B cell (primary cell): Measurements from ENCODE around the gene NTPCR. TPM values are rescaled to one million over a fixed set of nuclear protein-coding genes. Genes with fewer than 3 reads are reported as not detected.

Source experiments
- ATAC-seq: fragments of 200-7000 bp; cut with Tn5 transposase; one replicate; pipeline ENCODE4 v1.10.0; 2021; ENCODE audit warnings: low read depth, mild to moderate bottlenecking, moderate number of reproducible peaks, moderate library complexity
- CTCF ChIA-PET: fragments of 350-600 bp; sonication (Branson Sonifier 250); formaldehyde crosslinking; loops from one replicate; lab custom pipeline; 2021; ENCODE audit warnings: antibody characterized with exemption, inconsistent platforms; lab: Charles Lee
- POLR2A ChIA-PET: fragments of 350-600 bp; sonication (Branson Sonifier 250); formaldehyde crosslinking; loops from one replicate; lab custom pipeline; 2021; ENCODE audit warnings: antibody characterized with exemption; lab: Charles Lee
- DNase-seq: peaks from one replicate; pipeline ENCODE4 v3.0.0; 2013
- H2AFZ ChIP-seq: 2 replicates; pipeline ENCODE4 v1.6.1; 2012; ENCODE audit warnings: mild to moderate bottlenecking, low read depth, low read length; ENCODE audit not compliant: insufficient read depth, poor library complexity, severe bottlenecking
- H3K27ac ChIP-seq, 2 donors: 1 replicate in 1 of 2; 2 replicates in 1 of 2; pipeline ENCODE4 v1.5.1; 2012 to 2013; ENCODE audit warnings: low read length in 2 of 2, mild to moderate bottlenecking in 2 of 2, moderate library complexity in 1 of 2
- H3K27me3 ChIP-seq, 4 experiments: fragments of 200-600 bp in 1 of 4; sonication (generic) in 1 of 4; replicated peaks in 1 of 4; 1 replicate in 2 of 4; 2 replicates in 2 of 4; pipeline versions ENCODE4 v1.6.1 to v1.7.0; 2013 to 2016; ENCODE audit warnings: low read length in 3 of 4, mild to moderate bottlenecking in 2 of 4, mixed read lengths in 1 of 4, moderate library complexity in 1 of 4; ENCODE audit not compliant: insufficient read depth in 4 of 4, control insufficient read depth in 3 of 4; ENCODE audit errors: control extremely low read depth in 1 of 4
- H3K36me3 ChIP-seq, 2 experiments: replicated peaks in 1 of 2; 1 replicate in 1 of 2; 2 replicates in 1 of 2; pipeline versions ENCODE4 v1.6.1 to v1.7.1; 2013; ENCODE audit warnings: low read length in 1 of 2; ENCODE audit not compliant: insufficient read depth in 2 of 2, control insufficient read depth in 1 of 2; ENCODE audit errors: control extremely low read depth in 1 of 2, extremely low read depth in 1 of 2
- H3K4me1 ChIP-seq, 2 donors: fragments of 200-600 bp in 1 of 2; sonication (generic) in 1 of 2; 1 replicate in 1 of 2; 2 replicates in 1 of 2; pipeline versions ENCODE4 v1.5.1 to v1.6.1; 2013 to 2017; ENCODE audit warnings: low read length in 2 of 2; ENCODE audit not compliant: control insufficient read depth in 2 of 2, insufficient read depth in 2 of 2
- H3K4me2 ChIP-seq: replicated peaks from 2 replicates; pipeline ENCODE3; 2012; ENCODE audit warnings: mild to moderate bottlenecking, low read depth, low read length; ENCODE audit not compliant: poor library complexity, severe bottlenecking
- H3K4me3 ChIP-seq, 5 experiments: fragments of 200-600 bp in 1 of 5; sonication (generic) in 1 of 5; 1 replicate in 3 of 5; 2 replicates in 2 of 5; pipeline versions ENCODE4 v1.5.1 to v1.7.0; 2011 to 2016; ENCODE audit warnings: low read length in 4 of 5, mild to moderate bottlenecking in 4 of 5, low read depth in 2 of 5, control low read depth in 1 of 5, moderate library complexity in 1 of 5; ENCODE audit not compliant: insufficient read depth in 1 of 5; ENCODE audit errors: control extremely low read depth in 1 of 5, extremely low read depth in 1 of 5
- H3K79me2 ChIP-seq: fragments of 200-600 bp; sonication (generic); one replicate; pipeline ENCODE4 v1.6.0; 2016; ENCODE audit warnings: low read length; ENCODE audit not compliant: control insufficient read depth, insufficient read depth
- H3K9ac ChIP-seq: fragments of 200-600 bp; sonication (generic); 2 replicates; pipeline ENCODE4 v1.6.1; 2017; ENCODE audit warnings: mild to moderate bottlenecking, low read length, moderate library complexity
- H3K9me3 ChIP-seq, 3 donors: one replicate each; pipeline versions ENCODE4 v1.6.1 to v1.7.1; 2013; ENCODE audit warnings: low read length in 2 of 3; ENCODE audit not compliant: control insufficient read depth in 2 of 3, insufficient read depth in 1 of 3; ENCODE audit errors: control extremely low read depth in 1 of 3
- H4K20me1 ChIP-seq: 2 replicates; pipeline ENCODE4 v1.6.0; 2012; ENCODE audit warnings: mild to moderate bottlenecking, low read length; ENCODE audit not compliant: insufficient read depth, control insufficient read depth, poor library complexity, severe bottlenecking
- H3K27ac Mint-ChIP-seq: one replicate; pipeline ENCODE4 v1.8.0; 2021; ENCODE audit warnings: mixed read lengths
- H3K27me3 Mint-ChIP-seq: one replicate; pipeline ENCODE4 v1.8.0; 2021; ENCODE audit warnings: mixed read lengths
- H3K4me1 Mint-ChIP-seq: one replicate; pipeline ENCODE4 v1.8.0; 2021; ENCODE audit warnings: mixed read lengths
- H3K4me3 Mint-ChIP-seq: one replicate; pipeline ENCODE4 v1.8.0; 2021; ENCODE audit warnings: mixed read lengths
- H3K9me3 Mint-ChIP-seq: one replicate; pipeline ENCODE4 v1.8.0; 2022; ENCODE audit warnings: mixed read lengths; ENCODE audit not compliant: insufficient read depth
- EZH2 ChIP-seq: IDR thresholded peaks from 2 replicates; pipeline ENCODE4 v1.6.1; 2012; ENCODE audit warnings: borderline replicate concordance, low read depth, mild to moderate bottlenecking, moderate library complexity, low read length; ENCODE audit not compliant: insufficient read depth, poor library complexity, severe bottlenecking
- WGBS: methylation state at CpG from one replicate; pipeline ENCODE4 v1.1.5; 2013; ENCODE audit warnings: missing lambda C conversion rate; ENCODE audit not compliant: insufficient coverage; 5-methylcytosine and 5-hydroxymethylcytosine counted together
- intact Hi-C: fragments of 100-400 bp; cut with micrococcal nuclease; formaldehyde crosslinking; loops from one replicate; pipeline ENCODE4 v1.10.0; 2022
- polyA plus RNA-seq: library from polyadenylated mRNA; depleted of rRNA; stranded (reverse); fragments of >200 nt; gene quantifications from 2 replicates; pipeline ENCODE4 v1.2.3, GENCODE V29; 2012
- total RNA-seq, 2 donors: library from RNA; stranded (reverse); fragments of 120-200 nt in 1 of 2; gene quantifications; 1 replicate in 1 of 2; 2 replicates in 1 of 2; pipeline versions ENCODE4 v1.2.3 to v1.2.4, GENCODE V29; 2013 to 2022
- TF ChIP-seq, protein P1 (sequence below): fragments of 200-600 bp; IDR thresholded peaks from one replicate; pipeline ENCODE4 v1.8.0; 2022; ENCODE audit warnings: antibody characterized with exemption, mild to moderate bottlenecking

Gene NTPCR
- total and polyA plus RNA-seq, 2 donors (not counting 1 experiment from before 2014, with no cell fraction given): 7.6 to 16.5 TPM

DNA sequence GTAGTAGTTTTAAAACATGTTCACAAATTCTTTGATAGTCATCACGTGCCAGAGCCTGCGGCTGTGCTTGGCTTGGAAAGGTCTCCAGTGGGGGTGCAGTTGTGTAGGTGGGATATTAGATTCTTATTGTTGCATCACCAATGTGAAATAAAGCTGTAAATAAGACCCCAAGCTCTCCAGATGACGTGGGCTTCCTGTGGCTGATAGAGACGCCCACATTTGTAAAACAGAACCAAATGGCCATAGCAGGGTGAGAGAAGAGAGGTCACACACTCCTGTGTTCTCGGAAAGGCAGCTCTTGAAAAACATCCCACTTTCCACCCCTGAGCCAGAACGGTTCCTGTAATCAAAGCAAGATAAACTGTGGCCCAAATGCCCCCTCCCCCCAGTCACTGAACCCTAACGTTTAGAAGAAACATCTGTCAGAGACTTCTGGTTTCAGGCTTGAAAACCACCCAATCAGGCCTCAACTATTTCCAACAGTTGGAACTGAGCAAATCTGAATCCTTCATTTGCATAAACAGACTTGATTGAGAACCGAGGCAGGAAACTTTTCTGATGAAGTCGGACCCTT is 6.6 kb upstream of the NTPCR start:
- ChIA-PET CTCF (no interaction called here), POLR2A (no interaction called here)
- peak; percentile 5 for ATAC-seq
- Mint-ChIP-seq H3K27me3 (peaks cover 7% of the 10 kb centered on the region), H3K4me3 (no peak overlapping the region), H3K9me3 (peaks cover 5% of the 10 kb centered on the region), H3K27ac (no peak overlapping the region), H3K4me1 (peaks cover 13% of the 10 kb centered on the region)
- Histone ChIP-seq H3K4me3 (no peak overlapping the region), H3K4me2 (peak overlapping the region; percentile 10), H3K27me3 (no peaks in the 10 kb centered on the region), H3K9ac (no peak overlapping the region), H3K27ac (no peak overlapping the region), H3K9me3 (no peaks in the 10 kb centered on the region), H3K4me1 (peaks cover 6 to 8% of the 10 kb centered on the region in 2 donors), H2AFZ (peak overlapping the region; percentile 32), H3K36me3 (no peaks in the 10 kb centered on the region), H4K20me1 (no peaks in the 10 kb centered on the region), H3K79me2 (no peaks in the 10 kb centered on the region)
- no peak for TF ChIP-seq EZH2
- TF ChIP-seq, protein P1, sequence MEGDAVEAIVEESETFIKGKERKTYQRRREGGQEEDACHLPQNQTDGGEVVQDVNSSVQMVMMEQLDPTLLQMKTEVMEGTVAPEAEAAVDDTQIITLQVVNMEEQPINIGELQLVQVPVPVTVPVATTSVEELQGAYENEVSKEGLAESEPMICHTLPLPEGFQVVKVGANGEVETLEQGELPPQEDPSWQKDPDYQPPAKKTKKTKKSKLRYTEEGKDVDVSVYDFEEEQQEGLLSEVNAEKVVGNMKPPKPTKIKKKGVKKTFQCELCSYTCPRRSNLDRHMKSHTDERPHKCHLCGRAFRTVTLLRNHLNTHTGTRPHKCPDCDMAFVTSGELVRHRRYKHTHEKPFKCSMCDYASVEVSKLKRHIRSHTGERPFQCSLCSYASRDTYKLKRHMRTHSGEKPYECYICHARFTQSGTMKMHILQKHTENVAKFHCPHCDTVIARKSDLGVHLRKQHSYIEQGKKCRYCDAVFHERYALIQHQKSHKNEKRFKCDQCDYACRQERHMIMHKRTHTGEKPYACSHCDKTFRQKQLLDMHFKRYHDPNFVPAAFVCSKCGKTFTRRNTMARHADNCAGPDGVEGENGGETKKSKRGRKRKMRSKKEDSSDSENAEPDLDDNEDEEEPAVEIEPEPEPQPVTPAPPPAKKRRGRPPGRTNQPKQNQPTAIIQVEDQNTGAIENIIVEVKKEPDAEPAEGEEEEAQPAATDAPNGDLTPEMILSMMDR: no peak
- WGBS: 42% methylated on average over 7 of the region's 9 CpGs
- DNase-seq: peak; percentile 12
- intact Hi-C loops: no loop called here

DNA sequence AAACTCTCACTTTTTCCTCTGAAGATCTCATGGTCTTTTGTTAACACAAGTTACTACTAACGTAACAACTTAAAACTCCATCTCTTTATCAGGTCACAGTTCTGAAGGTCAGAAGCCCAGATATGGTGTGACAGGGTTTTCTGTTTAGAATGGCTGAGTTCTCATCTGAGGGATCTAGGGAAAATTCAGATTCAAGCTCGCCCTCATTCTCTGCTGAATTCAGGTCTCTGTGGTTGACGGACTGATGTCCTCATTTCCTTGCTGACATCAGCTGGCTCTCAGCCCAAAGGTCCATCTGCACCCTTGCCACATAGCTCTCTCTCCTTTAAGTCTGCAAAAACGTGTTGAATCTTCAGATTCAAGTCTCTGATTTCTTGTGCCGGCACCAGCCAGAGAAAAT is 6.1 kb upstream of the NTPCR start:
- Mint-ChIP-seq H3K4me1 (peaks cover 16% of the 10 kb centered on the region), H3K27me3 (peaks cover 4% of the 10 kb centered on the region), H3K9me3 (peaks cover 5% of the 10 kb centered on the region), H3K27ac (no peak overlapping the region), H3K4me3 (no peak overlapping the region)
- ChIA-PET CTCF (no interaction called here), POLR2A (no interaction called here)
- Histone ChIP-seq H3K4me2 (peak overlapping the region; percentile 10), H3K4me3 (no peak overlapping the region), H4K20me1 (no peaks in the 10 kb centered on the region), H3K27me3 (no peaks in the 10 kb centered on the region), H2AFZ (peak overlapping the region; percentile 32), H3K4me1 (peaks cover 6 to 9% of the 10 kb centered on the region in 2 donors), H3K79me2 (no peaks in the 10 kb centered on the region), H3K9me3 (no peaks in the 10 kb centered on the region), H3K9ac (no peak overlapping the region), H3K36me3 (no peaks in the 10 kb centered on the region), H3K27ac (no peak overlapping the region)
- TF ChIP-seq, protein P1: no peak
- TF ChIP-seq EZH2: no peak
- intact Hi-C loops: no loop called here
- WGBS: 88% methylated on average over 4 of the region's 5 CpGs
- no peak for DNase-seq
- ATAC-seq: no peak
